Stimulated activated CD8-positive, alpha-beta memory T cell treated with anti-CD3 and anti-CD28 coated beads, Interleukin-15, amount 100 ng/mL, for 24 hours (primary cell): ENCODE results near the gene USP31.
"Not testable (repeated sequence)": the region's sequence is repeated elsewhere in the genome, so short reads cannot be mapped to it uniquely, and the experiment has no call there.

Experiments
- DNase-seq: peaks from one replicate; pipeline ENCODE4 v3.0.0-alpha.2; 2020; ENCODE audit warnings: low read depth

The USP31 gene

DNA sequence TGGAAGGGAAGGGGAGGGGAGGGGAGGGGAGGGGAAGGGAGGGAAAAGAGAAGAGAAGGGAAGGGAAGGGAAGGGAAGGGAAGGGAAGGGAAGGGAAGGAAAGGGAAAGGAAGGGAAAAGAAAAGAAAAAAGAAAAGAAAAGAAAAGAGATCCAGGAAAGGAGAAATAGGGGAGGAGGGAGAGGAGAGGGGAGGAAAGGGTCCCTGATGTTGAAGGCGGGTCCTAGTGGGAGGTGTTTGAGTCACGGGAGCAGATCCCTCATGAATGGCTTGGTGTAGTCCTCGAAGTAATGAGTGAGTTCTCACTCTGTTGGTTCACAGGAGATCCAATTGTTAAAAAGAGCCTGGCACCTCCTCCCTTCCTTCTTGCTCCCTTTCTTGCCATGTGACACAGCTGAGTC is 6.9 kb upstream of the USP31 start:
- DNase-seq = no peak

DNA sequence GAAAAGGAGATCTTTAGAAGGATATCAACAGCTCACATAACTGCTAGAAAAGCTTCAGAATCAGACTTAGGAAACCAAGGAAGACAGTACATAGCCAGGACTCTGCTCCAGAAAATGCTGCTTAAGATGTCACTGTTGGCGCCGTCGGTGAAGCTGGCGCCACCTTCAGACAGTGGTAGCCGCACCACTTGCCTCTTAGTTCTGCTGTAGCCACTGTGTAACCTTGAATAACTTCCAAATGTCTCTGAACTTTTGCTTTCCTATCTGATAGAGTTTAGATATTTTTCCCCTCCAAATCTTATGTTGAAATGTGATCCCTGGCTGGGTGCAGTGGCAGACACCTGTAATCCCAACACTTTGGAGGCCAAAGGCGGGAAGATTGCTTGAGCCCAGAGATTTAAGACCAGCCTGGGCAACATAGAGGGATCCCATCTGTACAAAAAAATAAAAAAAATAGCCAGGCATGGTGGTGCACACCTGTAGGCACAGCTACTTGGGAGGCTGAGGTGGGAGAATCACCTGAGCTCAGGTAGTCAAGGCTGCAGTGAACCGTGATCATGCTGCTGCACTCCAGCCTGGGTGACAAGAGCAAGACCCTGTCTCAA is 6.3 kb upstream of the USP31 start:
- no peak for DNase-seq

DNA sequence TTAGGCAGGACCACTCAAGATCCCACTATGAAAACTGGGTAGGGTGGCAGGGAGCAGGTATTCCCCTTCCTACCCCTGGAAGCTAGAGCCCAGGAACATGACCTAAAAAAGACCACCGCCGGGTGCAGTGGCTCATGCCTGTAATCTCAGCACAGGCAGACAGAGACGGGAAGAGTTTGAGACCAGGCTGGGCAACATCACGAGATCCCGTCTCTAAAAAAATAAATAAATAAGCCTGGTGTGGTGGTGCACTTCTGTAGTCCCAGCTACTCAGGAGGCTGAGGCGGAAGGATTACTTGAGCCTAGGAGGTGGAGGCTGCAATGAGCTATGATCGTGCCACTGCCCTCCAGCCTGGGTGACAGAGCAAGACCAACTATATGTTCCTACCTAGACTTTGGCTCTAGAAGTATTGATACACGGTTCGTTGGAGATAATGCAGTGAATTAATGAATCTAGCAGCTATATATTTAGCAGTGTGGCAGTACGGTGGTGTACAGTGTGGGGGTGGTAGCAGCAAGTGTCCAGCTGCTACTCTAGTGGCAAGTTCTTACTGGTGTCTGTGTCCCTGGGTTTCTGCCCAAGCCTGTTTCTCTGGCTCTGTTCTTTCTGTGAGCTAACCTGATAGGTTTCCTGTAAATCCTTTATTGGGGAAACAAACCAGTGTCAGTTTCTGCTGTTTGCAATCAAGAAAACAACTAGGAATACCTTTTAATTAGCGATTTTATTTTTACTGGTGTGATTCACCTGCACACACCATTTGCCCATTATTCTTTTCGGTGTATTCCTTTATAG is 3.3 kb upstream of the USP31 start:
- no peak for DNase-seq

DNA sequence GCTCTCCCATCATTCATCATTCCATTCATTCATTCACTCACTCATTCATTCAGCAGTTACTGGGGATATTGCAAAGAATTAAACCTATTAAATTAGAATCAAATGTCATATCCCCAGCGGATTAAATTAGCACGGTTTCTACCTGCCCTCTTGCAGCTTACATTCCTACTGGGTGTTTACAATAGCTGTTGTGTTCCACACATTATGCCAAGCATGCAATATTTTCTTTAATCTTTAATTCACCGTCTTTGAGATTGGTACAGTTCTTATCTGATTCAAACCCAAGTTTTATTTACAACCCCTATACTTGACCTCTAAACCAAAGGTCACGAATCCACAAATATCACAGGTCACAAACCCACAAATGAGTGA is 727 bp upstream of the USP31 start:
- no peak for DNase-seq

DNA sequence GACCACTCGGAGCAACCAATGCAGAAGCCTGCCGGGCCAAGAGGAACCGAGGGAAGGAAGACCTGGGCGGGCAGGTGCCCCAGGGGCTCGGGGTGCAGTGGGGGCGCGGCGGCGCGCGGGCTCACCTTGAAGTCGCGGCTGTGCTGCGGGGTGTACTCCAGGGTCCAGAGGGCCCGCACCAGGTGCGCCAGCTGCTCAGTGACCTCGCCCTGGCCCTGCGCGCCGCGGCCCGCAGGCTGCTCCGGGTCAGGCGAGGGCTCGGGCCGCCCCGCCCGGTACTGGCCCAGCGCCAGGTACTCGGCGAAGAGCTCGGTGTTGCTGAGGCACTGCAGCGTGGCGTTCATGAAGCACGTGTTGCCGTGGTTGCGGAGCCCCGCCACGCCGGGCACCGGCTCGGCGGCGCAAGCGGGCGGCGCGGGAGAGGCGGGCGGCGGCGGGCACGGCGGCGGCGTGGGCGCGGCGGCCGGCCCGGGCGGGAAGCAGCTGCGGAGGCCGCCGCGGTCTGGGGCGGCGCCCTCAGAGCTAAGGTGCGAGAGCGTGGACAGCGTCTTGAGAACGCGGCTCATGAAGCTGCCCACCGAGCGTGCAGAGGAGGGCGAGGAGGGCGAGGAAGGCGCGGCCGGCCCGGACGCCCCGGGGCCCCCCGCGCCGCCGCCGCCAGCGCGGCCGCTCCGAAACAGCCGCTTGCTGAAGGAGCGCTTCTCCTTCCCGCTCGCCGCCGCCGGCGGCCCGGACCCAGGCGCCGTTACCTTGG is 562 bp downstream of the USP31 start:
- peak; percentile 7 for DNase-seq

DNA sequence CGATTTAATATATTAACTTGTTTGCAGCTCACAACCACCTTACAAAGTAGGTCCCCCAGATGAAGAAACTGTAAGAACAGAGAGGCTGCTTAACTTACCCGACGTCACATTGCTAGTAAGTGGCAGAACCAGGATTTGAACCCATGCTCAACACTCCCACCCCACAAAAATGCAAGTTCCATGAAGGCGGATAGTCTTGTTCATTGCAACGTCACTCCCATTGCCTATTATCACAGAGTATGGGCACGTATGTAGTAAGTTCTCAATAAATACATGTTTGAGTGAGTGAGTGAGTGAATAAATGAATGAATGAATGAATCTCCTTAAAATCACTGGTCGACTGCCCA is 1.1 kb downstream of the USP31 start:
- no peak for DNase-seq

DNA sequence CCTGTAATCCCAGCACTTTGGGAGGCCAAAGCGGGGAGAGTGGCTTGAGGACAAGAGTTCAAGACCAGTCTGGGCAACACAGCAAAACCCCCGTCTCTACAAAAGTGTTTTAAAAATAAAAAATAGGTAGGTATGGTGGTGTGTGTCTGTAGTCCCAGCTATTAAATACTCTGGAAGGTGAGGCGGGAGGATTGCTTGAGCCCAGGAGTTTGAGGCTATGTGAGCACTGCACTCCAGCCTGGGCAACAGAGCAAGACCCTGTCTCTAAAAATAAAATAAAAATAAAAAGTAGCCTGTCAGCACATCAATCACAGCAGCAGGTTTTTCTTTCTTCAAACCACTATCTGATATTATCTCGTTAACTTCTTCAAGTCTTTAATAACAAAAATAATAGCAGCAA is 1.6 kb downstream of the USP31 start:
- no peak for DNase-seq

DNA sequence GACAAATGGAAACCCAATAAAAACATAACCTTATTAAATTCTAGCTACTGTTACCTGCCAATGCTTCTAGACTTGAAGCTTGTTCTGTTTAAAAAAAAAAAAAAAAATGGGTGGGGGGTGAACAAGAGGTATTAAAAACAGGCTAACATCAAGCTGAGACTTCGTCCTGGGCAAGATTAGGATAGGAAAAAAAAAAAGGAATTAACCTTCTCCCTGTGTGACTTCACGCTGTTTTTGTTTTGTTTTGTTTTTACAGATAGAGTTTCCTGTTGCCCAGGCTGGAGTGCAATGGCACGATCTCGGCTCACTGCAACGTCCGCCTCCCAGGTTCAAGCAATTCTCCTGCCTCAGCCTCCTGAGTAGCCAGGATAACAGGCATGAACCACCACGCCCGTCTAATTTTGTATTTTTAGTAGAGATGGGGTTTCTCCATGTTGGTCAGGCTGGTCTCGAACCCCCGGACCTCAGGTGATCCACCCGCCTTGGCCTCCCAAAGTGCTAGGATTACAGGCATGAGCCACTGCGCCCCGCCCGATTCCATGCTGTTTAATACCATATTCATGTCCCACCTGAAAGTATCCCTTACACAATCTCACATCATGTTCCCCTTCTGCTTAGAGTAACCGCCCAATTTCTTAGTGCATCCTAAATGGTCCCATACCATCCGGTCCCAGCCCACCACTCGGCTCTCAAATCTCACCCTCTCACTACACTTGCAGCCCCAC is 2.2 kb downstream of the USP31 start:
- DNase-seq = no peak

DNA sequence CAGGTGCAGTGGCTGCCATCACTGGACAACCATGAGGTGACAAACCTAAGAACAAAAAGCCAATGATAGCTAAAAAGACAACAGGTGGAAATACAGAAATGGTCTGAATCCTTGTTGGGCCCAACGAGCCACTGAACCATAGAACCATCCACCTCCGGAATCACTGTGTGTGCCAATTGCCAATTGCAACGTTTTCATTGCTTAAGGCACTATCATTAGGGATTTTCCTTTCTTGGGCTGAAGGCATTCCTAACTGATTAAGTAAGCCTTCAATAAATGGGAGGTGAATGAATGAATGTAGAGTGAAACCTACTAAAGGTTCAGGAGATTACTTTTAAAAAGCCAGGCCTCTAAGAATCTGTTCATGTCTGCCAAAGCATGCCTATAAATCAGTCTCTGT is 3.6 kb downstream of the USP31 start:
- no peak for DNase-seq

DNA sequence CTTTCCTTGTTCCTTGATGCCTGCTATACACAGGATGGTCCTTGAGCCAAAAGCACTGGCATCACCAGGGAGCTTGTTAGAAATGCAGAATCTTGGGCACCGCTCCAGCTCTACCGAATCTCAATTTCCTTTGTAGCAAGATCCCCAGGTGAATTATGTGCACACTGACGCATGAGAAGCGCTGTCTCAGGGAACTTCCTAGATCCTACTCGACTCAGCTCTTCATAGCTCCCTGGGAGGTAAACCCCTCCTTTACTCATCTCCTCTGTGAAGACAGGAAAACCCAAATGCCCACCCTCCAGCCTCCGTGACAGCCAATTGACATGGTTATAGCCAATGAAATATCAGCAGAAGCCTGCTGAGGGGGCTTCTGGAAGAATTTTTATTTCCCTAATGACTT is 4.1 kb downstream of the USP31 start:
- DNase-seq = no peak

DNA sequence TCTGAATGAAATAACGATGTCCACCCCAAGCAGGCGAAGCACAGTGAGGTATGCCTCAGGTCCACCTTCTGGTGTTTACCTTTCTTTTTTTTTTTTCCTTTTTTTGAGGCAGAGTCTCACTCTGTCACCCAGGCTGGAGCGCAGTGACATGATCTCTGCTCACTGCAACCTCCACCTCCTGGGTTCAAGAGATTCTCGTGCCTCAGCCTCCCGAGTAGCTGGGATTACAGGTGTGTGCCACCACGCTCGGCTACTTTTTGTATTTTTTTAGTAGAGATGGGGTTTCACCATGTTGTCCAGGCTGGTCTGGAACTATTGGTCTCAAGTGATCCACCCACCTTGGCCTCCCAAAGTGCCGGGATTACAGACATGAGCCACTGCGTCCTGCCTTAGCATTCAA is 4.9 kb downstream of the USP31 start:
- DNase-seq = not testable (repeated sequence)

DNA sequence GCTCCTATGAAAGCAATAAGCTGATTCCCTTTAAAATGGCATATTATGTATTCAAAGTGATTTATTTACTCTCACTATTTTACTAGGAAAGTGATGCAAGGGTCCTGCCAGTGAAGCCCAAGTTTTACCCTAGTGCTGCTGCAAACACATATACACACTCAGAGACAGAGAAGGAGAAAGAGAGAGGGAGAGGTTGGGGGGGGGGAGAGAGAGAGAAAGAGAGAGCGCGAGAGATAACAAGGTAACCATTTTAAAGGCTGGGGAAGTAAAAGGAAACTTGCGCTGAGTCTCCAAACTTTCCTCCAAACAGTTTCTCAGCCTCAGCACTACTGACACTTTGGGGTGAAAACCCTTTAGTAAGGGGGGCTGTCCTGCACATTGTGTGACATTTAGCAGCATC is 5.9 kb downstream of the USP31 start:
- DNase-seq = no peak

DNA sequence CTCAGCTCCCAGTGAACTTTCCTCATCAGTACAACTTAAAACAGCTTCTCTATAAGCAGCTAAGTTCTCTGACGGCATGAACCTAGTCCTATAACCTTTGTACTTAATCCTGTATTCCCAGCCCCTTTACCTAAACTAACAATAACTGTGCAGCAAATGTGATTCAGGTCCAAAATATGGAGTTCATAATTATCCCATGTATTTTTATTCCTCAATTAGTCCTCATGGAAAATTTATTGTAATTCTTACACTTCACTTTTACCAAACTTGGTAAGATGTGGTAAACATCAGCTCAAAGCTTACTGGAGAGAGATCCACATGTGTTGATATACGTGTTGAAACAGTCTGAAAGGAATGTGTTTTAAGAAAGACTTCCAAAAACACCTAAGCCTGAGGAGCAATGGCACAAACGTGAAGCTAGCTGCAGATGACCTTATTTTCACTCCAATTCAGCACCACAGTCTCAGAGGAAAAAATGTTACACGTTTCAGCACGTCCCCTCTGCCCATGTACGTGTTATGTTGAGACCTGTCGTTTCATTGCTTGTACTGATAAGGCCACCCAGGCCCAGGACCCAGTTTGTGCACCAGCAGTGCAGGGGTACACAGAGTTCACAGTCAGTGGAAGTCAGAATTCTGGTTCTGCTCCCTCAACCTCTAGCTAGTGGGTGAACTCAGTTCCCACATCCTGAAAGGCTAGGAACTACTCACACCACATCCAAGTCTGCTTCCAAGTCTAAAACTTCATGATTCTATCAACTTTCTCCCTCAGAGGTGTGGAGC is 7.1 kb downstream of the USP31 start:
- DNase-seq = no peak

DNA sequence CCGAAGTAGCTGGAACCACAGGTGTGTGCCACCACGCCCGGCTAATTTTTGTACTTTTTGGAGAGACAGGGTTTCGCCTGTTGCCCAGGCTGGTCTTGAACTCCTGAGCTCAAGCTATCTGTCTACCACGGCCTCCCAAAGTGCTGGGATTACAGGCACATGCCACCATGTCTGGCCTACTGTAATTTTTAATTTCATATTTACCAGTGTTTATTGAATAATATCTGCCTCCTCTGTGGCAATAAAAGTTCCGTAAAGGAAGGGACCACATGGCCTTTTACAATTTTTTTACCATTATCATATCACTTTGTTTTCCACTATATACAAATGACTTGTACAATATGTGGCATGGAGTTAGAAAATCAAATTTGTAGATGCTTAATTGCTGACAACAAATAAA is 7.8 kb downstream of the USP31 start:
- DNase-seq = no peak

DNA sequence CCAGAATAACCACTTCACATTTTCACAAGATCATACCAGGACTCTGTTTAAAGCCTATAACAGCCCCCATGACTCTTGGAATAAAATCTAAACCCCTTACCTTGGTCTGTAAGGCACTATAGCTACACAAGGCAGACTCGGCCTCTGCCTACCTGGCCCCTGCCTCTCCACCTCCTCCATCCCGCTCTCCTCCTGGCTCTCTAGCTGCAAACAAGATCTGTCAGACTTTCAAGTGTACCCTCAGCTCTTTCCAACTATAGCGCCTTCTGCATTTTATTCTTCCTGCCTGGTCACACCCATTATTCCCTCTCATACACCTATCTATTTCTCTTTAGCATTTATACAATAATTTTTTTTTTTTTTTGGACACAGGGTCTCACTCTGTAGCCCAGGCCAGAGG is 8.2 kb downstream of the USP31 start:
- DNase-seq = no peak

DNA sequence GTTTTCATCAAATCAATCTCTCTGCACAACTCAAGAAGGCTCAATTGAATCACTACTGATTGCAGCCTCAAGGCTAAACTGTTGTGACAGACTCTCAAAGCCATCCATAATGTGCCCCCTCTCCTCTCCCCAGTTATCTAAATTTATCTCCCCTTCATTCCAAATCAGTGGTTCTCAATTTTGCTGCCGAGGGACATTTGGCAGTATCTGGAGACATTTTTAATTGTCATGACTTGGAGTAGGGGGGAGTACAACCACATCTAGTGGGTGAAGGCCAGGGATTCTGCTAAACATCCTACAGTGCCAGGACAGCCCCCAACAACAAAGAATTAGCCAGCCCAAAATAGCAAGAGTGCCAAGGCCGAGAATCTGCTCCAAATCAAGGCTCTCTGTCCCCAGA is 9.1 kb downstream of the USP31 start:
- DNase-seq = no peak

DNA sequence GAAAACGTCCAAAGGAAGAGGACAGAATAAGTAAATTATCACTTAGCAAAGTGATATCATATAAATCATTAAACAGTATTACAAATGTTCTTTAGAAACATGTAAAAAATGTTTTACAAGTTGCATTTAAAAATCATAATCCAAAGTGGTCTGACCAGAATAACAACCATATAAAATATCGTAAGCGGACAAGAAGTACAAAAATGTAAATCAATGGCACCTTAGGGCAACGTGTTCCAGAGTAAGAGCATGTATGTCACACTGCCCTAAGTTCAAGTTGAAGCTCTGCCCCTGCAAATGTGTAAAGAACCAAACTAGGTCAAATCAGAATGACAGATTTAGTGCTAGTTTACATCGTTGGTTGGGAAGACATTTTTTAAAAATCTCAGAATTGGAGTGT is 11.4 kb downstream of the USP31 start:
- no peak for DNase-seq

DNA sequence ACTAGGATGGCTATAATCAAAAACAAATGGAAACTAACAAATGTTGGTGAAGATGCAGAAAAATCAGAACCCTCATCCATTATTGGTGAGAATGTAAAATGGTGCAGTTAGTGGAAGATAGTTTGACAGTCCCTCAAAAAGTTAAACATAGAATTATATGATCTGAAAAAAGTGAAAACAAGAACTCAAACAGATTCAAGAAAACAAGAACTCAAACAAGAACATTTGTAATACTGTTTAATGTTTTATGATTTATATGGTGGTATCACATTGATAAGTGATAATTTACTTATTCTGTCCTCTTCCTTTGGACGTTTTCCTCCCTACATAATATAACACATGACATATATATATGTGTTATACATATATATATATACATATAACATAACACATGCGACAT is 12.0 kb downstream of the USP31 start:
- no peak for DNase-seq

DNA sequence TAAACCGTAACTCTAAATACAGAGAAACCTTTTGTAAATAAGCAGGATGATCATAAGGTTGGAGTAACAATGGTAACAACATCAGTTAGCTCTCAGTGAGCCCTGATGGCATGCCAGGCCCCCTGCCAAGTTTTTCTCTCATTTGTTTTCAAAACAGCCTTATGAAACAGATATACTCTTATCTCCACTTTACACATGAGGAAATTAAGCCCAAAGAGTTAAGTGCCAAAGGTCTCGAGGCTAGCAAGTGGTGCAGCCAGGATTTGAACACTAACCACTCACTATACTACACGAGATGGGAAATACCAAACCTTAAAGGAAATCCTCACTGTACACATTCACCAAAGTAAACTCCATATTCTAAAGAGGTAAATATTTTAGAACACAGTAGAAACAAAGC is 15.0 kb downstream of the USP31 start:
- no peak for DNase-seq

DNA sequence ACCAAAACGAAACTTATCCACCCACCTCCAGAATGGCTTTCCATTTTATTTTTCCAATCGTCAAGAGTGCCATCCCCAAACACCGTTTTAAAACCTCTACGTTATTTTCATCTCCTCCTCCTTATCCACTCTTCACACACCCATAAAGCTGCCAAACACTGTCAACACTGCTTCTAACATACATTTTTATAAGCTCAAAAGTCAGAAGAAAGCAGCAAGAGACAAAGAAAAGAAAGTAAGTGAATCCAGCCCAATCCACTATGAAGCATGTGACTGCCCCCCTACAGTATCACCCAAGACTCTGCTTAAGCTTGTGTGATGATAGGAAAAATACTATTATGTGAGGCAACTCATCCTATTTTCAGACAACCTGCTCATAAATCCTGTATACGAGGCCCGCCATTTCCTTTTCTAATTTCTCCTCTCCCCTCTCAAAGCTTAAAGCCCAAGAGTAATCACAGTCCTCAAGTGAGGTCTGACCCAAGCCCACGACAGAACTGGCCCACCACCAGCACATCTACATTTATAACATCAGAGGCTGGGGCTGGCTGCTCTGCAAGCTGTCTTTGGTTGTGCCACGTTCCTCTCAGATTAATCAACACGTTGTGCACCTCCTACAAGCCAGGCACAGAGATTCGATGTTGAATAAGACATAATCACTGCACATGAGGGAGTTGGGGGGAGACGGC is 16.3 kb downstream of the USP31 start:
- no peak for DNase-seq

DNA sequence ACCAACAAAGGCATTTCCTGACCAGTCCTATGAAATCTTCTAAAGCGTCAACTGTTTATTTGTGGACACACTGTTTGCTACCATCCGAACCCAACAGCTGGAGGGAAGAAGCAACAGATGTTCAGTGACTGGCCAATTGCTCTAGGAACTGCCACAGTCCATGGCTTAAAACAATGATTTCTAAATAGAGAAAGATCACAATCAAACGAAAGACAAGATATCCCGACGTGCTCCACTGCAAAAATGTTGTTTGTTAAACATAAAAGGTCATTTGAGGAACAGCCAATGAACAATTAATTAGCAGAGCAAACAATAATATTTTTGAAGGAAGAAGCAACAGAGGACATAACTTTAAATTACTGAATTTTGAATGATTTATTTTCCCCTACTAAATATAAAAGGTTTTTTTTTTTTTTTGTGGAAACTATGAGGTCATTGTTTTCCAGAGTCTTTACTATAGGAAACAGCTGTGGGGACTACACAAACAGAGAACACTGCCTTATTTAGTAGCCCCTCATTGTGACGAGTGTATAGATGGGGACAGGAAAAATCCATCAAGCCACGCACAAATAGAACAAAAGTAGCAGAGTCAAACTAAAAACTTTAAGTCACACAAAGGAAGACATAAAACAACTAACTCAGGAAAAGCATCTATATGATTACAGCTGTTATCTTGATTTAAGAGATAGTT is 17.2 kb downstream of the USP31 start:
- DNase-seq = no peak
